Skeletal muscle tissue (tissue), 4 donors: ENCODE measurements around the gene ELOVL1. TPM values are rescaled to one million over a fixed set of nuclear protein-coding genes. Genes with fewer than 3 reads are reported as not detected.

Experiments used
- H3K27ac ChIP-seq: one replicate; pipeline ENCODE4 v1.7.0; 2013; ENCODE audit warnings: mild to moderate bottlenecking, low read depth, low read length, inconsistent platforms
- H3K27me3 ChIP-seq, 3 donors: one replicate each; pipeline ENCODE4 v1.7.0; 2013; ENCODE audit warnings: low read length in 3 of 3; ENCODE audit not compliant: control insufficient read depth in 3 of 3, insufficient read depth in 3 of 3
- H3K36me3 ChIP-seq, 3 donors: one replicate each; pipeline ENCODE4 v1.7.0; 2013; ENCODE audit warnings: low read length in 3 of 3; ENCODE audit not compliant: control insufficient read depth in 3 of 3, insufficient read depth in 3 of 3
- H3K4me1 ChIP-seq, 3 donors: one replicate each; pipeline ENCODE4 v1.7.0; 2013; ENCODE audit warnings: low read length in 3 of 3, mild to moderate bottlenecking in 3 of 3; ENCODE audit not compliant: control insufficient read depth in 3 of 3, insufficient read depth in 3 of 3
- H3K4me3 ChIP-seq, 3 donors: one replicate each; pipeline ENCODE4 v1.7.0; 2013; ENCODE audit warnings: low read length in 3 of 3
- H3K9ac ChIP-seq, 3 donors: one replicate each; pipeline ENCODE4 v1.7.0; 2013; ENCODE audit warnings: low read length in 3 of 3, mild to moderate bottlenecking in 3 of 3, moderate library complexity in 2 of 3, low read depth in 1 of 3
- H3K9me3 ChIP-seq, 3 donors: one replicate each; pipeline ENCODE4 v1.7.0; 2013; ENCODE audit warnings: low read length in 3 of 3; ENCODE audit not compliant: control insufficient read depth in 3 of 3
- total RNA-seq: library from RNA; depleted of rRNA; stranded (reverse); fragments of >200 nt; gene quantifications from one replicate; pipeline ENCODE4 v1.2.3, GENCODE V29; 2014
- donor health status: Osteomylitis.

The ELOVL1 gene
- total RNA-seq, 1 donor from 2014 or later: 13.0 TPM

GRCh38 chr1:43359696-43360095 is 8.1 kb downstream of the ELOVL1 start:
- no peak overlapping the region for H3K4me3 ChIP-seq
- peaks cover 10 to 16% (median 13%) of the 10 kb centered on the region in 3 donors for H3K4me1 ChIP-seq
- no peaks in the 10 kb centered on the region for H3K27me3 ChIP-seq
- H3K9me3 ChIP-seq: no peaks in the 10 kb centered on the region
- H3K27ac ChIP-seq: no peak overlapping the region
- peaks cover 32 to 39% (median 33%) of the 10 kb centered on the region in 3 donors for H3K36me3 ChIP-seq
- no peak overlapping the region for H3K9ac ChIP-seq

- Histone ChIP-seq H3K27ac (peak within 1 kb of the TSS; percentile 76), H3K9me3 (no peaks in the 10 kb centered on the region), H3K4me1 (peaks cover 10 to 16% (median 13%) of the 10 kb centered on the region in 3 donors), H3K36me3 (peaks cover 26 to 32% (median 27%) of the 10 kb centered on the region in 3 donors), H3K27me3 (no peaks in the 10 kb centered on the region), H3K4me3 (peak within 1 kb of the TSS; percentile 69 to 87 (median 86)), H3K9ac (peak within 1 kb of the TSS; percentile 84 to 93 (median 84))
These were observed 8.8 kb downstream of the ELOVL1 start, which contains the start of gene CDC20 for GRCh38 chr1:43358746-43359693. TSS of gene CDC20 (plus strand) at chr1:43358981. CDS start at chr1:43359216, 235 bp downstream.

- Histone ChIP-seq H3K4me3 (peak overlapping the region; percentile 69 to 87 (median 86)), H3K9me3 (no peaks in the 10 kb centered on the region), H3K27ac (peak overlapping the region; percentile 76), H3K4me1 (peaks cover 10 to 16% (median 13%) of the 10 kb centered on the region in 3 donors), H3K36me3 (peaks cover 18 to 24% (median 19%) of the 10 kb centered on the region in 3 donors), H3K27me3 (no peaks in the 10 kb centered on the region), H3K9ac (peak overlapping the region; percentile 84 to 93 (median 84))
These were observed 9.6 kb downstream of the ELOVL1 start for GRCh38 chr1:43358121-43358745.

GRCh38 chr1:43357251-43357650 is 10.6 kb downstream of the ELOVL1 start:
- Histone ChIP-seq H3K9me3 (no peaks in the 10 kb centered on the region), H3K9ac (no peak overlapping the region), H3K4me1 (peaks cover 10 to 16% (median 13%) of the 10 kb centered on the region in 3 donors), H3K27me3 (no peaks in the 10 kb centered on the region), H3K4me3 (no peak overlapping the region), H3K36me3 (peaks cover 11 to 17% (median 11%) of the 10 kb centered on the region in 3 donors), H3K27ac (no peak overlapping the region)

- Histone ChIP-seq H3K9me3 (no peaks in the 10 kb centered on the region), H3K27me3 (no peaks in the 10 kb centered on the region), H3K9ac (no peak overlapping the region)
These were observed 12.9 kb downstream of the ELOVL1 start for GRCh38 chr1:43354936-43355335.

GRCh38 chr1:43354471-43354870 is 13.3 kb downstream of the ELOVL1 start:
- no peaks in the 10 kb centered on the region for H3K27me3 ChIP-seq
- peaks cover 12 to 16% (median 15%) of the 10 kb centered on the region in 3 donors for H3K4me1 ChIP-seq
- no peak overlapping the region for H3K9ac ChIP-seq
- no peaks in the 10 kb centered on the region for H3K36me3 ChIP-seq
- no peaks in the 10 kb centered on the region for H3K9me3 ChIP-seq
- H3K4me3 ChIP-seq: no peak overlapping the region
- H3K27ac ChIP-seq: no peak overlapping the region

More at GRCh38 chr1:43354936-43355335, 12.9 kb downstream of the ELOVL1 start:
- Histone ChIP-seq H3K36me3 (no peaks in the 10 kb centered on the region), H3K4me1 (peaks cover 10 to 16% (median 13%) of the 10 kb centered on the region in 3 donors), H3K4me3 (no peak overlapping the region), H3K27ac (no peak overlapping the region)

- Histone ChIP-seq H3K4me1 (peaks cover 12 to 15% (median 15%) of the 10 kb centered on the region in 3 donors), H3K4me3 (no peak overlapping the region), H3K27ac (no peak overlapping the region), H3K9me3 (no peaks in the 10 kb centered on the region), H3K36me3 (no peaks in the 10 kb centered on the region), H3K9ac (no peak overlapping the region), H3K27me3 (no peaks in the 10 kb centered on the region)
These were observed 14.9 kb downstream of the ELOVL1 start for GRCh38 chr1:43352881-43353280.

- peaks cover 9 to 13% (median 12%) of the 10 kb centered on the region in 3 donors for H3K4me1 ChIP-seq
- no peaks in the 10 kb centered on the region for H3K9me3 ChIP-seq
- no peak overlapping the region for H3K27ac ChIP-seq
- H3K27me3 ChIP-seq: no peaks in the 10 kb centered on the region
- H3K4me3 ChIP-seq: no peak overlapping the region
- no peak overlapping the region for H3K9ac ChIP-seq
- H3K36me3 ChIP-seq: no peaks in the 10 kb centered on the region
These were observed 15.5 kb downstream of the ELOVL1 start for GRCh38 chr1:43352351-43352705.

- Histone ChIP-seq H3K27me3 (no peaks in the 10 kb centered on the region), H3K9ac (no peak overlapping the region), H3K27ac (no peak overlapping the region), H3K36me3 (no peaks in the 10 kb centered on the region), H3K9me3 (no peaks in the 10 kb centered on the region), H3K4me3 (no peak overlapping the region), H3K4me1 (peaks cover 9 to 13% (median 12%) of the 10 kb centered on the region in 3 donors)
These were observed 16.1 kb downstream of the ELOVL1 start for GRCh38 chr1:43351421-43352350.
